Left lobe of liver (tissue), 2 donors: ENCODE data around the gene PPP1R1B. TPM values are rescaled to one million over a fixed set of nuclear protein-coding genes. Genes with fewer than 3 reads are reported as not detected.
"Not testable (repeated sequence)": the region's sequence is repeated elsewhere in the genome, so short reads cannot be mapped to it uniquely, and the experiment has no call there.

Source experiments
- ATAC-seq: fragments of 200-7000 bp; cut with Tn5 transposase; one replicate; pipeline ENCODE4 v1.9.1; 2020; ENCODE audit warnings: mild to moderate bottlenecking, moderate library complexity
- DNase-seq: peaks from one replicate; pipeline ENCODE4 v3.0.0-alpha.2; 2020; ENCODE audit warnings: low spot score
- total RNA-seq: library from RNA; stranded (reverse); gene quantifications from one replicate; pipeline ENCODE4 v1.2.1, GENCODE V29; 2021
- donor health status: DM: no; HTN: no; CAD: no; lungs with moderate emphysema.
- donor health status: DM: no; HTN: yes; CAD: no.

The PPP1R1B gene
- total RNA-seq, result 0.60 TPM

GRCh38 chr17:39626171-39627046 lies at the start of gene PPP1R1B:
Gene PPP1R1B, plus strand, starts transcription at chr17:39626952. Its CDS starts 441 bp downstream, at chr17:39627393.
- ATAC-seq (no peak), DNase-seq (no peak)

- ATAC-seq (no peak), DNase-seq (no peak)
Measured at GRCh38 chr17:39578272-39578671, 48.5 kb upstream of the PPP1R1B start.

GRCh38 chr17:39579318-39580081 lies 47.3 kb upstream of the PPP1R1B start:
- peak; percentile 50 for ATAC-seq

GRCh38 chr17:39580082-39580468 lies 46.7 kb upstream of the PPP1R1B start:
- no peak for ATAC-seq
- no peak for DNase-seq

More at GRCh38 chr17:39579318-39580081, 47.3 kb upstream of the PPP1R1B start:
- no peak for DNase-seq

GRCh38 chr17:39581071-39581758 lies 45.5 kb upstream of the PPP1R1B start:
- DNase-seq (no peak), ATAC-seq (no peak)

GRCh38 chr17:39581759-39582085 lies 45.0 kb upstream of the PPP1R1B start:
- DNase-seq (no peak), ATAC-seq (no peak)

- no peak for DNase-seq
- no peak for ATAC-seq
Measured at GRCh38 chr17:39582658-39583057, 44.1 kb upstream of the PPP1R1B start.

- DNase-seq, ATAC-seq: not testable (repeated sequence)
Measured at GRCh38 chr17:39590180-39590579, 36.6 kb upstream of the PPP1R1B start.

GRCh38 chr17:39591958-39592954 lies 34.5 kb upstream of the PPP1R1B start:
- ATAC-seq (peak; percentile 79), DNase-seq (no peak)

- ATAC-seq (no peak), DNase-seq (no peak)
Measured at GRCh38 chr17:39593371-39593770, 33.4 kb upstream of the PPP1R1B start.

- ATAC-seq (no peak), DNase-seq (no peak)
Measured at GRCh38 chr17:39595294-39595693, 31.5 kb upstream of the PPP1R1B start.

GRCh38 chr17:39595928-39596510 lies 30.7 kb upstream of the PPP1R1B start:
- ATAC-seq, result no peak
- no peak for DNase-seq

GRCh38 chr17:39596543-39597267 lies 30.0 kb upstream of the PPP1R1B start:
- ATAC-seq (no peak), DNase-seq (no peak)

GRCh38 chr17:39597372-39598046 lies 29.2 kb upstream of the PPP1R1B start:
- ATAC-seq (no peak), DNase-seq (no peak)

GRCh38 chr17:39598047-39598481 lies 28.7 kb upstream of the PPP1R1B start:
- no peak for DNase-seq
- peak; percentile 57 for ATAC-seq

GRCh38 chr17:39598630-39599003 lies 28.1 kb upstream of the PPP1R1B start:
- ATAC-seq, result no peak
- DNase-seq, result no peak

- no peak for DNase-seq
- no peak for ATAC-seq
Measured at GRCh38 chr17:39599004-39599664, 27.6 kb upstream of the PPP1R1B start.

GRCh38 chr17:39599665-39600231 lies 27.0 kb upstream of the PPP1R1B start:
- DNase-seq (no peak), ATAC-seq (no peak)
